IMR-90 (cell line): ENCODE results near the gene CYTH2. TPM values are rescaled to one million over a fixed set of nuclear protein-coding genes. Genes with fewer than 3 reads are reported as not detected.

Experiments used
- ATAC-seq: fragments of 200-7000 bp; cut with Tn5 transposase; 2 replicates; pipeline ENCODE4 v1.9.1; 2020; ENCODE audit warnings: low read depth, mild to moderate bottlenecking, moderate library complexity
- BruUV-seq: library from RNA; stranded (reverse); fragments of 400-500 nt; replicated peaks from 2 replicates; lab custom pipeline; 2021; lab: Mats Ljungman, UMichigan
- CTCF ChIA-PET: fragments of 300-600 bp; formaldehyde crosslinking; extraction: SDS; loops from one replicate; lab custom pipeline; 2021; ENCODE audit warnings: antibody characterized with exemption; lab: Yijun Ruan, JAX
- POLR2A ChIA-PET: fragments of 300-600 bp; sonication (Branson Sonifier 250); formaldehyde crosslinking; loops from one replicate; lab custom pipeline; 2022; ENCODE audit warnings: antibody characterized with exemption; ENCODE audit not compliant: unreplicated experiment; lab: Charles Lee
- DNase-seq: peaks from one replicate; pipeline ENCODE4 v3.0.0; 2013
- H2AFZ ChIP-seq: replicated peaks from 2 replicates; pipeline ENCODE3; 2013; ENCODE audit warnings: low read length, mild to moderate bottlenecking; ENCODE audit not compliant: poor library complexity
- H2AK5ac ChIP-seq: 2 replicates; pipeline ENCODE4 v1.6.1; 2013; ENCODE audit warnings: low read depth, low read length, inconsistent platforms
- H2AK9ac ChIP-seq: replicated peaks from 2 replicates; pipeline ENCODE3; 2013; ENCODE audit warnings: mild to moderate bottlenecking, low read depth, low read length, moderate library complexity; ENCODE audit not compliant: poor library complexity
- H2BK120ac ChIP-seq: 2 replicates; pipeline ENCODE4 v1.6.1; 2013; ENCODE audit warnings: low read depth, low read length, inconsistent platforms
- H2BK15ac ChIP-seq: 3 replicates; pipeline ENCODE4 v1.6.1; 2013; ENCODE audit warnings: low read depth, low read length, inconsistent platforms
- H2BK20ac ChIP-seq: 2 replicates; pipeline ENCODE4 v1.6.1; 2013; ENCODE audit warnings: low read depth, mild to moderate bottlenecking, inconsistent platforms, low read length, moderate library complexity
- H2BK5ac ChIP-seq: 2 replicates; pipeline ENCODE4 v1.6.1; 2013; ENCODE audit warnings: mild to moderate bottlenecking, low read depth, low read length, inconsistent platforms; ENCODE audit not compliant: poor library complexity, severe bottlenecking
- H3K14ac ChIP-seq: replicated peaks from 2 replicates; pipeline ENCODE4 v1.6.1; 2013; ENCODE audit warnings: low read depth, low read length, inconsistent platforms
- H3K18ac ChIP-seq: 2 replicates; pipeline ENCODE4 v1.6.1; 2013; ENCODE audit warnings: low read depth, low read length, control low read depth
- H3K23ac ChIP-seq: 2 replicates; pipeline ENCODE4 v1.6.1; 2013; ENCODE audit warnings: low read depth, low read length, inconsistent platforms
- H3K27ac ChIP-seq: 2 replicates; pipeline ENCODE4 v1.5.1; 2013; ENCODE audit warnings: mild to moderate bottlenecking, control low read depth, low read length; ENCODE audit not compliant: insufficient read depth
- H3K27me3 ChIP-seq: 2 replicates; pipeline ENCODE4 v1.6.1; 2013; ENCODE audit warnings: low read length; ENCODE audit not compliant: control insufficient read depth, insufficient read depth
- H3K36me3 ChIP-seq: 2 replicates; pipeline ENCODE4 v1.6.1; 2013; ENCODE audit warnings: low read length, mixed read lengths; ENCODE audit not compliant: control insufficient read depth, insufficient read depth
- H3K4ac ChIP-seq: 2 replicates; pipeline ENCODE4 v1.6.1; 2013; ENCODE audit warnings: low read depth, low read length, inconsistent platforms
- H3K4me1 ChIP-seq: 2 replicates; pipeline ENCODE4 v1.6.1; 2013; ENCODE audit warnings: low read length, mixed read lengths; ENCODE audit not compliant: control insufficient read depth, insufficient read depth
- H3K4me2 ChIP-seq: 2 replicates; pipeline ENCODE4 v1.6.1; 2013; ENCODE audit warnings: low read depth, mild to moderate bottlenecking, control low read depth, low read length, moderate library complexity
- H3K4me3 ChIP-seq: 2 replicates; pipeline ENCODE4 v1.5.1; 2013; ENCODE audit warnings: low read depth, mild to moderate bottlenecking, control low read depth, low read length, moderate library complexity; ENCODE audit not compliant: insufficient read depth
- H3K56ac ChIP-seq: 2 replicates; pipeline ENCODE4 v1.6.1; 2013; ENCODE audit warnings: low read length, inconsistent platforms; ENCODE audit not compliant: insufficient read depth; ENCODE audit errors: extremely low read depth
- H3K79me1 ChIP-seq, 2 experiments: 2 replicates each; pipeline ENCODE4 v1.6.1; 2013; ENCODE audit warnings: low read length in 2 of 2, inconsistent platforms in 1 of 2, low read depth in 1 of 2
- H3K9ac ChIP-seq: 2 replicates; pipeline ENCODE4 v1.6.1; 2013; ENCODE audit warnings: low read depth, low read length, control low read depth
- H3K9me1 ChIP-seq: 2 replicates; pipeline ENCODE4 v1.6.1; 2013; ENCODE audit warnings: low read length, inconsistent platforms; ENCODE audit not compliant: insufficient read depth
- H3K9me3 ChIP-seq: 2 replicates; pipeline ENCODE4 v1.6.1; 2013; ENCODE audit warnings: low read length; ENCODE audit not compliant: control insufficient read depth, insufficient read depth
- H4K20me1 ChIP-seq: 2 replicates; pipeline ENCODE4 v1.6.1; 2013; ENCODE audit warnings: low read length, inconsistent platforms; ENCODE audit not compliant: insufficient read depth
- H4K5ac ChIP-seq: 2 replicates; pipeline ENCODE4 v1.6.1; 2013; ENCODE audit warnings: mild to moderate bottlenecking, low read depth, low read length, control low read depth
- H4K8ac ChIP-seq, 2 experiments: 2 replicates each; pipeline ENCODE4 v1.6.1; 2013; ENCODE audit warnings: low read depth in 2 of 2, low read length in 2 of 2, control low read depth in 1 of 2, inconsistent platforms in 1 of 2
- H4K91ac ChIP-seq: 2 replicates; pipeline ENCODE4 v1.6.1; 2013; ENCODE audit warnings: low read depth, low read length, inconsistent platforms; ENCODE audit not compliant: insufficient read depth
- BHLHE40 ChIP-seq: fragments of 150-350 bp; IDR thresholded peaks from 2 replicates; pipeline ENCODE4 v1.6.1; 2016; ENCODE audit warnings: mild to moderate bottlenecking, low read depth, low read length
- CEBPB ChIP-seq: IDR thresholded peaks from 2 replicates; pipeline ENCODE4 v1.6.1; 2012; ENCODE audit warnings: low read depth, low read length, improper control_type of control experiment
- MAFK ChIP-seq: IDR thresholded peaks from 2 replicates; pipeline ENCODE4 v1.6.1; 2012; ENCODE audit warnings: low read depth, low read length, improper control_type of control experiment
- MAZ ChIP-seq: IDR thresholded peaks from 2 replicates; pipeline ENCODE4 v1.6.1; 2012; ENCODE audit warnings: low read depth, mild to moderate bottlenecking, low read length, improper control_type of control experiment, moderate library complexity, borderline replicate concordance
- POLR2A ChIP-seq: IDR thresholded peaks from 2 replicates; pipeline ENCODE4 v1.6.1; 2012; ENCODE audit warnings: mild to moderate bottlenecking, low read depth, low read length
- RCOR1 ChIP-seq: IDR thresholded peaks from 2 replicates; pipeline ENCODE4 v1.6.1; 2012; ENCODE audit warnings: mild to moderate bottlenecking, low read length, improper control_type of control experiment; ENCODE audit not compliant: insufficient replicate concordance
- SMC3 ChIP-seq: fragments of 150-350 bp; IDR thresholded peaks from 2 replicates; pipeline ENCODE4 v1.6.1; 2016; ENCODE audit warnings: low read depth, mild to moderate bottlenecking, antibody characterized with exemption, low read length, moderate library complexity
- WGBS, 2 experiments: methylation state at CpG; one replicate each; pipeline versions ENCODE4 v1.1.5 to v1.1.7; 2013; ENCODE audit warnings: missing lambda C conversion rate in 2 of 2; ENCODE audit not compliant: insufficient read length in 1 of 2; ENCODE audit errors: extremely low coverage in 2 of 2; 5-methylcytosine and 5-hydroxymethylcytosine counted together
- dilution Hi-C: fragments of 300-500 bp; cut with HindIII; formaldehyde crosslinking; loops from one replicate; pipeline ENCODE4 v1.14.3; 2018; ENCODE audit warnings: low sequenced_read_pairs; ENCODE audit not compliant: unreplicated experiment
- in situ Hi-C: fragments of 300-500 bp; cut with MboI; formaldehyde crosslinking; loops from 3 replicates; pipeline ENCODE4 v1.14.3; 2019; ENCODE audit warnings: low sequenced_read_pairs, inconsistent platforms, mixed read lengths
- intact Hi-C: fragments of 100-400 bp; cut with micrococcal nuclease; formaldehyde crosslinking; loops from 2 replicates; pipeline ENCODE4 v1.10.0; 2022
- polyA plus RNA-seq, 3 experiments: library from polyadenylated mRNA; depleted of rRNA; stranded (reverse); fragments of >200 nt; gene quantifications; 2 replicates each; pipeline ENCODE4 v1.2.3, GENCODE V29; 2012; ENCODE audit warnings: low replicate concordance in 1 of 3
- total RNA-seq: library from RNA; depleted of rRNA; stranded (reverse); fragments of >200 nt; gene quantifications from 2 replicates; pipeline ENCODE4 v1.2.3, GENCODE V29; 2012

Gene CYTH2
- total and polyA plus RNA-seq, 2 of the 4 experiments (the other 2 are of a cell fraction): 35.8 to 62.0 TPM

DNA sequence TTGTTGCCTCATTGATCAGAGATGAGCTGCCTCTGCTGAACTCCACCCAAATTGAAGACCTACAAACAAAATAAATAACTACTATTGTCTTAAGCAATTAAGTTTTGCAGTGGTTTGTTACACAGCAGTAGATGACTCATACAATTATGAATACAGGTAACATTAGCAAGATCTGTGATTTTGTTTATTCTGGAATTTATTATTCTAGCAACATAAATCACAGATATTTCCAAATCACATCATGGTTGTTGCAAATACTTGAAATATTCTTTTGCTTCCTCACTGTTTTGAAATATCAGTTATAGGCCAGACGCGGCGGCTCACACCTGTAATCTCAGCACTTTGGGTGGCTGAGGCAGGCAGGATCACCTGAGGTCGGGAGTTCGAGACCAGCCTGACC lies 55.6 kb downstream of the CYTH2 start:
- Histone ChIP-seq H2BK5ac (no peak overlapping the region), H3K27me3 (no peaks in the 10 kb centered on the region; the same call in 1 of the 2 replicates), H4K91ac (no peak overlapping the region), H3K4me1 (no peaks in the 10 kb centered on the region), H3K56ac (no peak overlapping the region), H3K9ac (no peak overlapping the region), H3K18ac (no peak overlapping the region), H2AK5ac (no peak overlapping the region), H4K20me1 (no peaks in the 10 kb centered on the region), H2AK9ac (no peak overlapping the region), H3K27ac (no peak overlapping the region), H3K4me2 (no peak overlapping the region), H2AFZ (no peak overlapping the region), H3K9me3 (peaks cover 18% of the 10 kb centered on the region), H4K8ac (no peak overlapping the region), H3K14ac (no peak overlapping the region), H4K5ac (no peak overlapping the region), H2BK20ac (no peak overlapping the region), H3K23ac (no peak overlapping the region), H2BK15ac (no peak overlapping the region), H3K4ac (no peak overlapping the region), H3K79me1 (no peaks in the 10 kb centered on the region), H2BK120ac (no peak overlapping the region), H3K9me1 (no peaks in the 10 kb centered on the region), H3K4me3 (no peak overlapping the region), H3K36me3 (no peaks in the 10 kb centered on the region)
- BruUV-seq: no TSS peak
- CTCF ChIA-PET: no interaction called here
- ATAC-seq (no peak), DNase-seq (no peak)
- dilution Hi-C loops: no loop called here
- intact Hi-C loops: no loop called here
- WGBS, 2 experiments: 93% methylated on average over 3 of the region's 5 CpGs; no CpG with 5 or more reads in 1 of the 2 experiments
- in situ Hi-C loops: no loop called here
- POLR2A ChIA-PET: no interaction called here
- no peak for TF ChIP-seq BHLHE40
- no peak for TF ChIP-seq RCOR1
- no peak for TF ChIP-seq MAZ
- TF ChIP-seq SMC3: no peak
- TF ChIP-seq POLR2A: no peak
- no peak for TF ChIP-seq MAFK
- no peak for TF ChIP-seq CEBPB
